Testis (tissue), 2 donors: Measurements from ENCODE around the gene CHEK2.

Experiments
- CTCF ChIP-seq, 3 experiments: fragments of 450-650 bp in 2 of 3; fragments of 200-600 bp in 1 of 3; sonication (generic) in 1 of 3; IDR thresholded peaks; one replicate each; pipeline ENCODE4 v1.5.1; 2016 to 2019; ENCODE audit warnings: antibody characterized with exemption in 3 of 3, mild to moderate bottlenecking in 2 of 3, moderate library complexity in 1 of 3
- POLR2A ChIP-seq: fragments of 450-650 bp; IDR thresholded peaks from one replicate; pipeline ENCODE4 v1.6.1; 2017; ENCODE audit warnings: antibody characterized with exemption, mild to moderate bottlenecking, moderate library complexity

- TF ChIP-seq CTCF (IDR thresholded peaks at IDR 0.05) (no peak), POLR2A (no peak)
Measured at GRCh38 chr22:28674121-28674563, 67.5 kb downstream of the CHEK2 start.
